ENCODE data around the gene SREBF1. TPM values are rescaled to one million over a fixed set of nuclear protein-coding genes. Genes with fewer than 3 reads are reported as not detected.

The SREBF1 gene
- total and polyA plus RNA-seq, 4 donors, result 68.4 to 134 (median 80.7) TPM

- Histone ChIP-seq H3K4me3 (no peak overlapping the region), H3K27ac (ENCODE audit: low read depth in 1 of 2, low read length in 1 of 2) (peak overlapping the region in 1 of 2 donors; percentile 60), H3K9me3 (ENCODE audit: control insufficient read depth in 4 of 4, insufficient read depth in 3 of 4, low read length in 3 of 4) (no peaks in the 10 kb centered on the region), H3K27me3 (ENCODE audit: control insufficient read depth in 3 of 3, insufficient read depth in 3 of 3, low read length in 2 of 3) (no peaks in the 10 kb centered on the region), H3K9ac (ENCODE audit: insufficient read depth in 1 of 2, low read length in 2 of 2) (no peak overlapping the region), H3K4me1 (ENCODE audit: control insufficient read depth in 5 of 5, insufficient read depth in 5 of 5, low read length in 5 of 5) (peaks cover 0 to 18% (median 9%) of the 10 kb centered on the region in 5 donors), H3K36me3 (ENCODE audit: control insufficient read depth in 4 of 4, insufficient read depth in 4 of 4, low read length in 4 of 4) (peaks cover 0 to 9% (median 3%) of the 10 kb centered on the region in 4 donors)
- 31 to 39% methylated on average over 9 of the region's 9 CpGs for WGBS, 2 donors
- peak; percentile 92 for TF ChIP-seq CTCF (IDR thresholded peaks at IDR 0.05; ENCODE audit: control extremely low read depth, extremely low read depth)
- ATAC-seq (ENCODE audit: insufficient read depth, low FRiP score), result peak; percentile 92
- peak; percentile 69 to 73 (median 71) for DNase-seq
These were observed 23.4 kb upstream of the SREBF1 start for GRCh38 chr17:17859909-17860765.

- Histone ChIP-seq H3K36me3 (ENCODE audit: control insufficient read depth in 4 of 4, insufficient read depth in 4 of 4, low read length in 4 of 4) (peaks cover 0 to 8% (median 3%) of the 10 kb centered on the region in 4 donors), H3K4me1 (ENCODE audit: control insufficient read depth in 5 of 5, insufficient read depth in 5 of 5, low read length in 5 of 5) (peaks cover 0 to 21% (median 11%) of the 10 kb centered on the region in 5 donors), H3K4me3 (no peak overlapping the region), H3K27me3 (ENCODE audit: control insufficient read depth in 3 of 3, insufficient read depth in 3 of 3, low read length in 2 of 3) (no peaks in the 10 kb centered on the region), H3K9me3 (ENCODE audit: control insufficient read depth in 4 of 4, insufficient read depth in 3 of 4, low read length in 3 of 4) (no peaks in the 10 kb centered on the region), H3K27ac (ENCODE audit: low read depth in 1 of 2, low read length in 1 of 2) (no peak overlapping the region), H3K9ac (ENCODE audit: insufficient read depth in 1 of 2, low read length in 2 of 2) (no peak overlapping the region)
- DNase-seq (no peak), ATAC-seq (ENCODE audit: insufficient read depth, low FRiP score) (no peak)
- WGBS, 2 donors, result 95 to 97% methylated on average over 4 of the region's 4 CpGs
- no peak for TF ChIP-seq CTCF (IDR thresholded peaks at IDR 0.05; ENCODE audit: control extremely low read depth, extremely low read depth)
These were observed 20.7 kb upstream of the SREBF1 start for GRCh38 chr17:17857496-17857895.

GRCh38 chr17:17856386-17856785 lies 19.6 kb upstream of the SREBF1 start:
- TF ChIP-seq CTCF (IDR thresholded peaks at IDR 0.05; ENCODE audit: control extremely low read depth, extremely low read depth), result no peak
- H3K9ac ChIP-seq (ENCODE audit: insufficient read depth in 1 of 2, low read length in 2 of 2), result no peak overlapping the region
- 95 to 100% methylated on average over 2 of the region's 2 CpGs for WGBS, 2 donors
- no peak for ATAC-seq (ENCODE audit: insufficient read depth, low FRiP score)
- no peaks in the 10 kb centered on the region for H3K27me3 ChIP-seq (ENCODE audit: control insufficient read depth in 3 of 3, insufficient read depth in 3 of 3, low read length in 2 of 3)
- H3K9me3 ChIP-seq (ENCODE audit: control insufficient read depth in 4 of 4, insufficient read depth in 3 of 4, low read length in 3 of 4), result no peaks in the 10 kb centered on the region
- no peak overlapping the region for H3K4me3 ChIP-seq
- peak overlapping the region in 1 of 2 donors; percentile 64 for H3K27ac ChIP-seq (ENCODE audit: low read depth in 1 of 2, low read length in 1 of 2)
- H3K4me1 ChIP-seq (ENCODE audit: control insufficient read depth in 5 of 5, insufficient read depth in 5 of 5, low read length in 5 of 5), result peaks cover 0 to 21% (median 11%) of the 10 kb centered on the region in 5 donors
- no peak for DNase-seq
- H3K36me3 ChIP-seq (ENCODE audit: control insufficient read depth in 4 of 4, insufficient read depth in 4 of 4, low read length in 4 of 4), result peaks cover 0 to 6% (median 2%) of the 10 kb centered on the region in 4 donors

Data from lung (tissue), 12 donors.